Astrocyte (in vitro differentiated cells and primary cell): ENCODE data around the gene ENTPD3. TPM values are rescaled to one million over a fixed set of nuclear protein-coding genes. Genes with fewer than 3 reads are reported as not detected.

Experiments
- DNase-seq: peaks from one replicate; pipeline ENCODE4 v3.0.0-alpha.2; 2010; ENCODE audit warnings: low read depth
- FAIRE-seq: peaks from 2 replicates; lab custom pipeline; 2011; peaks lifted over from hg19 to GRCh38; lab: Jason Lieb, UNC
- H2AFZ ChIP-seq: 2 replicates; pipeline ENCODE4 v1.6.0; 2012; ENCODE audit warnings: low read depth, low read length, inconsistent platforms
- H3K27ac ChIP-seq: 2 replicates; pipeline ENCODE4 v1.5.1; 2011; ENCODE audit warnings: low read depth, low read length, inconsistent platforms
- H3K27me3 ChIP-seq: 2 replicates; pipeline ENCODE4 v1.6.0; 2011; ENCODE audit warnings: low read length, inconsistent platforms; ENCODE audit not compliant: insufficient read depth
- H3K36me3 ChIP-seq: 2 replicates; pipeline ENCODE4 v1.5.1; 2011; ENCODE audit warnings: low read length, inconsistent platforms; ENCODE audit not compliant: insufficient read depth
- H3K4me1 ChIP-seq: 2 replicates; pipeline ENCODE4 v1.5.1; 2011; ENCODE audit warnings: low read length, inconsistent platforms; ENCODE audit not compliant: insufficient read depth
- H3K4me2 ChIP-seq: 2 replicates; pipeline ENCODE4 v1.6.0; 2012; ENCODE audit warnings: low read length, inconsistent platforms
- H3K4me3 ChIP-seq: 2 replicates; pipeline ENCODE4 v1.5.1; 2011; ENCODE audit warnings: low read depth, mild to moderate bottlenecking, low read length, inconsistent platforms; ENCODE audit not compliant: insufficient read depth
- H3K79me2 ChIP-seq: 2 replicates; pipeline ENCODE4 v1.6.0; 2012; ENCODE audit warnings: mild to moderate bottlenecking, low read length, inconsistent platforms; ENCODE audit not compliant: insufficient read depth
- H3K9ac ChIP-seq: 2 replicates; pipeline ENCODE4 v1.6.0; 2012; ENCODE audit warnings: mild to moderate bottlenecking, low read length, inconsistent platforms
- H3K9me3 ChIP-seq: 2 replicates; pipeline ENCODE4 v1.5.1; 2012; ENCODE audit warnings: low read depth, mild to moderate bottlenecking, low read length, inconsistent platforms; ENCODE audit not compliant: insufficient read depth
- H4K20me1 ChIP-seq: 2 replicates; pipeline ENCODE4 v1.6.0; 2012; ENCODE audit warnings: low read length, inconsistent platforms; ENCODE audit not compliant: insufficient read depth
- H3K27ac Mint-ChIP-seq: one replicate; pipeline ENCODE4 v1.8.0; 2021; ENCODE audit warnings: mild to moderate bottlenecking, mixed read lengths; ENCODE audit not compliant: unreplicated experiment
- H3K27me3 Mint-ChIP-seq: one replicate; pipeline ENCODE4 v1.8.0; 2021; ENCODE audit warnings: low read depth, mixed read lengths; ENCODE audit not compliant: unreplicated experiment
- H3K36me3 Mint-ChIP-seq: one replicate; pipeline ENCODE4 v1.8.0; 2021; ENCODE audit warnings: low read depth, mixed read lengths; ENCODE audit not compliant: unreplicated experiment
- H3K4me1 Mint-ChIP-seq: one replicate; pipeline ENCODE4 v1.8.0; 2021; ENCODE audit warnings: low read depth, mixed read lengths; ENCODE audit not compliant: unreplicated experiment
- H3K4me3 Mint-ChIP-seq: one replicate; pipeline ENCODE4 v1.8.0; 2021; ENCODE audit warnings: mild to moderate bottlenecking, moderate library complexity, mixed read lengths; ENCODE audit not compliant: unreplicated experiment
- H3K9me3 Mint-ChIP-seq: one replicate; pipeline ENCODE4 v1.8.0; 2021; ENCODE audit warnings: mild to moderate bottlenecking, mixed read lengths; ENCODE audit not compliant: unreplicated experiment
- EZH2 ChIP-seq: IDR thresholded peaks from 2 replicates; pipeline ENCODE4 v1.6.1; 2012; ENCODE audit warnings: mild to moderate bottlenecking, low read length, inconsistent platforms; ENCODE audit not compliant: insufficient read depth
- total RNA-seq: library from RNA; stranded (reverse); gene quantifications from 2 replicates; pipeline ENCODE4 v1.2.1, GENCODE V29; 2021
- TF ChIP-seq, protein P1 (sequence below): IDR thresholded peaks from 2 replicates; pipeline ENCODE4 v1.5.1; 2011; ENCODE audit warnings: low read depth, mild to moderate bottlenecking, inconsistent platforms, low read length, moderate library complexity; ENCODE audit not compliant: insufficient read depth

The ENTPD3 gene
- total RNA-seq, 1 donor from 2014 or later = 0.75 TPM

- Histone ChIP-seq H3K27me3 (no peaks in the 10 kb centered on the region), H3K4me2 (no peak overlapping the region), H3K4me3 (no peak overlapping the region), H3K27ac (no peak overlapping the region), H3K9me3 (no peaks in the 10 kb centered on the region), H3K9ac (no peak overlapping the region), H3K79me2 (no peaks in the 10 kb centered on the region), H3K36me3 (no peaks in the 10 kb centered on the region), H4K20me1 (no peaks in the 10 kb centered on the region), H2AFZ (no peak overlapping the region), H3K4me1 (no peaks in the 10 kb centered on the region)
- Mint-ChIP-seq H3K36me3 (no peaks in the 10 kb centered on the region), H3K9me3 (no peaks in the 10 kb centered on the region), H3K27ac (no peak overlapping the region), H3K4me1 (peaks cover 5% of the 10 kb centered on the region), H3K27me3 (no peaks in the 10 kb centered on the region), H3K4me3 (no peak overlapping the region)
- no peak for TF ChIP-seq EZH2
- TF ChIP-seq, protein P1, sequence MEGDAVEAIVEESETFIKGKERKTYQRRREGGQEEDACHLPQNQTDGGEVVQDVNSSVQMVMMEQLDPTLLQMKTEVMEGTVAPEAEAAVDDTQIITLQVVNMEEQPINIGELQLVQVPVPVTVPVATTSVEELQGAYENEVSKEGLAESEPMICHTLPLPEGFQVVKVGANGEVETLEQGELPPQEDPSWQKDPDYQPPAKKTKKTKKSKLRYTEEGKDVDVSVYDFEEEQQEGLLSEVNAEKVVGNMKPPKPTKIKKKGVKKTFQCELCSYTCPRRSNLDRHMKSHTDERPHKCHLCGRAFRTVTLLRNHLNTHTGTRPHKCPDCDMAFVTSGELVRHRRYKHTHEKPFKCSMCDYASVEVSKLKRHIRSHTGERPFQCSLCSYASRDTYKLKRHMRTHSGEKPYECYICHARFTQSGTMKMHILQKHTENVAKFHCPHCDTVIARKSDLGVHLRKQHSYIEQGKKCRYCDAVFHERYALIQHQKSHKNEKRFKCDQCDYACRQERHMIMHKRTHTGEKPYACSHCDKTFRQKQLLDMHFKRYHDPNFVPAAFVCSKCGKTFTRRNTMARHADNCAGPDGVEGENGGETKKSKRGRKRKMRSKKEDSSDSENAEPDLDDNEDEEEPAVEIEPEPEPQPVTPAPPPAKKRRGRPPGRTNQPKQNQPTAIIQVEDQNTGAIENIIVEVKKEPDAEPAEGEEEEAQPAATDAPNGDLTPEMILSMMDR = no peak
- DNase-seq (no peak), FAIRE-seq (no peak)
Measured at GRCh38 chr3:40407611-40408010, 20.6 kb downstream of the ENTPD3 start.

- Histone ChIP-seq H3K9ac (no peak overlapping the region), H3K4me2 (no peak overlapping the region), H3K79me2 (no peaks in the 10 kb centered on the region), H2AFZ (no peak overlapping the region), H3K9me3 (no peaks in the 10 kb centered on the region), H4K20me1 (no peaks in the 10 kb centered on the region), H3K27ac (no peak overlapping the region), H3K4me1 (no peaks in the 10 kb centered on the region), H3K27me3 (no peaks in the 10 kb centered on the region), H3K36me3 (no peaks in the 10 kb centered on the region), H3K4me3 (no peak overlapping the region)
- H3K4me1 Mint-ChIP-seq = no peaks in the 10 kb centered on the region
- peaks cover 7% of the 10 kb centered on the region for H3K27me3 Mint-ChIP-seq
- TF ChIP-seq, protein P1 = no peak
- no peak for TF ChIP-seq EZH2
- DNase-seq = no peak
- H3K27ac Mint-ChIP-seq = no peak overlapping the region
- no peak for FAIRE-seq
- no peaks in the 10 kb centered on the region for H3K9me3 Mint-ChIP-seq
- no peaks in the 10 kb centered on the region for H3K36me3 Mint-ChIP-seq
- H3K4me3 Mint-ChIP-seq = no peak overlapping the region
Measured at GRCh38 chr3:40414270-40414669, 27.3 kb downstream of the ENTPD3 start.

GRCh38 chr3:40417845-40418543 lies 31.0 kb downstream of the ENTPD3 start:
- FAIRE-seq = no peak
- Mint-ChIP-seq H3K9me3 (no peaks in the 10 kb centered on the region), H3K4me1 (no peaks in the 10 kb centered on the region), H3K27me3 (peaks cover 7% of the 10 kb centered on the region), H3K4me3 (no peak overlapping the region), H3K27ac (no peak overlapping the region), H3K36me3 (peaks cover 2% of the 10 kb centered on the region)
- Histone ChIP-seq H3K27me3 (no peaks in the 10 kb centered on the region), H4K20me1 (no peaks in the 10 kb centered on the region), H3K4me1 (no peaks in the 10 kb centered on the region), H3K79me2 (no peaks in the 10 kb centered on the region), H3K36me3 (no peaks in the 10 kb centered on the region), H3K9me3 (no peaks in the 10 kb centered on the region), H2AFZ (no peak overlapping the region), H3K27ac (no peak overlapping the region), H3K9ac (no peak overlapping the region), H3K4me2 (no peak overlapping the region), H3K4me3 (no peak overlapping the region)
- no peak for DNase-seq
- TF ChIP-seq EZH2 = no peak
- TF ChIP-seq, protein P1 = no peak
